Measurements from ENCODE around the gene RABIF. TPM values are rescaled to one million over a fixed set of nuclear protein-coding genes. Genes with fewer than 3 reads are reported as not detected.
"Not testable (repeated sequence)": the region's sequence is repeated elsewhere in the genome, so short reads cannot be mapped to it uniquely, and the experiment has no call there.

The RABIF gene
- polyA plus RNA-seq, 3 donors = 11.3 to 12.3 (median 11.4) TPM

DNA sequence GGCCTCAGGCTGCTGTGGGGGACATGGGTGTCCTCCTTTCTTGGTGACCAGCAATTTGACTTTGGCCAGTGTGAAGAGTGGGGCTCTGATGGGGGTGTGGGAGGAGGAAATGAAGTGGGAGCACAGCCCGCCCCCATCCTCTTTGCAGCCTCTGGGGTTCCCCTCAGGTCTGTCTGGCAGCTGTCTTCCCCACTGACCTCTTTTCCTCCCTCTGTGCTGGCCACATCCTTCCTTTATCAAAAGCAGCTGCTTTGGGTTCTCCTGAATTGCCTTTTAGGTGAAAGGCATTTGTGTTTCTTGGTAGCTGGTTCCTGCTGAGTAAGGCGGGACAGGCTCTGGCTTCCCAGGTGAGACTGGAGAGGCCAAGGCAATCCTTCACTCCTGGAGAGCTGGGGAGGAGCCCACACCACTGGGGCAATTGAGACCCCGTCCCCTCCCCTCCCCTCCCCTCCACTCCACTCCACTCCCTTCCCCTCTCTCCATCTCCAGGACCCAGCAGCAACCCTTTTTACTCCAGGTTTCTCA lies 53.3 kb downstream of the RABIF start:
- DNase-seq (ENCODE audit: low read depth in 3 of 3, low spot score in 2 of 3) = no peak

GRCh38 chr1:202834771-202835547 lies 54.0 kb downstream of the RABIF start:
- DNase-seq (ENCODE audit: low read depth in 3 of 3, low spot score in 2 of 3) = no peak

GRCh38 chr1:202831906-202832305 lies 57.0 kb downstream of the RABIF start:
- DNase-seq (ENCODE audit: low read depth in 3 of 3, low spot score in 2 of 3) = no peak

- DNase-seq (ENCODE audit: low read depth in 3 of 3, low spot score in 2 of 3) = not testable (repeated sequence)
Observed at GRCh38 chr1:202829223-202829622, 59.7 kb downstream of the RABIF start.

Other genes starting within 250 kb of the RABIF start
- gene SYT2, start 178.7 kb downstream of the RABIF start, polyA plus RNA-seq (ENCODE audit: insufficient read length in 3 of 3) = 1 to 10 TPM; 2.3 to 2.5 (median 2.4) TPM
- 100 to 1,000 TPM in 1 of 3 donors, 10 to 100 TPM in 2; 94.2 to 101 (median 94.4) TPM for gene KDM5B, start 80.7 kb downstream of the RABIF start, polyA plus RNA-seq (ENCODE audit: insufficient read length in 3 of 3)
- 1 to 10 TPM; 2.3 to 3.5 (median 2.8) TPM for gene PCAT6, start 78.2 kb downstream of the RABIF start, polyA plus RNA-seq (ENCODE audit: insufficient read length in 3 of 3)
- gene KLHL12, start 38.1 kb upstream of the RABIF start, polyA plus RNA-seq (ENCODE audit: insufficient read length in 3 of 3) = 10 to 100 TPM; 41.0 to 50.3 (median 44.5) TPM
- 10 to 100 TPM; 80.7 to 86.3 (median 85.3) TPM for gene ADIPOR1, start 69.2 kb upstream of the RABIF start, polyA plus RNA-seq (ENCODE audit: insufficient read length in 3 of 3)
- 10 to 100 TPM; 45.7 to 50.3 (median 48.6) TPM for gene CYB5R1, start 78.1 kb upstream of the RABIF start, polyA plus RNA-seq (ENCODE audit: insufficient read length in 3 of 3)
- gene TMEM183A, start 118.2 kb upstream of the RABIF start, polyA plus RNA-seq (ENCODE audit: insufficient read length in 3 of 3) = 10 to 100 TPM; 79.8 to 82.3 (median 82.1) TPM
- 1 to 10 TPM; 5.8 to 6.7 (median 6.6) TPM for gene PPFIA4, start 137.3 kb upstream of the RABIF start, polyA plus RNA-seq (ENCODE audit: insufficient read length in 3 of 3)
- gene MYOG, start 196.9 kb upstream of the RABIF start, polyA plus RNA-seq (ENCODE audit: insufficient read length in 3 of 3) = under 1 TPM in 2 of 3 donors, not detected in 1; 0.14 TPM
- 1 to 10 TPM; 5.2 to 8.0 (median 6.4) TPM for gene ADORA1, start 238.6 kb upstream of the RABIF start, polyA plus RNA-seq (ENCODE audit: insufficient read length in 3 of 3)